Upper lobe of right lung (tissue), 1 donor: ENCODE results near the gene EXOC4. TPM values are rescaled to one million over a fixed set of nuclear protein-coding genes. Genes with fewer than 3 reads are reported as not detected.

Experiments used
- ATAC-seq: fragments of 200-7000 bp; cut with Tn5 transposase; one replicate; pipeline ENCODE4 v1.9.1; 2020; ENCODE audit warnings: mild to moderate bottlenecking, moderate library complexity
- DNase-seq: peaks from one replicate; pipeline ENCODE4 v3.0.0-alpha.2; 2020
- H3K27ac ChIP-seq: fragments of 200-600 bp; one replicate; pipeline ENCODE4 v1.8.0; 2022
- H3K27me3 ChIP-seq: fragments of 200-600 bp; one replicate; pipeline ENCODE4 v1.8.0; 2022; ENCODE audit warnings: mild to moderate bottlenecking
- H3K36me3 ChIP-seq: fragments of 200-600 bp; one replicate; pipeline ENCODE4 v1.8.0; 2022
- H3K4me1 ChIP-seq: fragments of 200-600 bp; one replicate; pipeline ENCODE4 v1.8.0; 2022
- H3K4me3 ChIP-seq: fragments of 200-600 bp; one replicate; pipeline ENCODE4 v1.8.0; 2022; ENCODE audit warnings: mild to moderate bottlenecking
- H3K9me3 ChIP-seq: fragments of 200-600 bp; one replicate; pipeline ENCODE4 v1.8.0; 2022
- CTCF ChIP-seq: fragments of 200-600 bp; IDR thresholded peaks from one replicate; pipeline ENCODE4 v1.8.0; 2022; ENCODE audit warnings: antibody characterized with exemption
- intact Hi-C: fragments of 100-400 bp; cut with DNase I; formaldehyde crosslinking; loops from one replicate; pipeline ENCODE4 v1.11.0; 2022
- total RNA-seq: library from RNA; stranded (reverse); fragmentation: NEBNext Ultra II Directional; extraction: Animal tissue kit (Norgen Biotek cat#: 25700); gene quantifications from one replicate; pipeline ENCODE4 v1.2.1, GENCODE V29; 2021
- donor health status: DM: no; HTN: yes; CAD: no; lungs with severe emphysema.

Gene EXOC4
- total RNA-seq, 1 donor from 2014 or later = 73.5 TPM

- Histone ChIP-seq H3K4me3 (no peak overlapping the region), H3K4me1 (no peaks in the 10 kb centered on the region), H3K27ac (no peak overlapping the region), H3K27me3 (no peaks in the 10 kb centered on the region), H3K9me3 (no peaks in the 10 kb centered on the region), H3K36me3 (no peaks in the 10 kb centered on the region)
- ATAC-seq (no peak), DNase-seq (no peak)
- intact Hi-C loops = no loop called here
- no peak for TF ChIP-seq CTCF
These were observed 275.9 kb downstream of the EXOC4 start for GRCh38 chr7:133528796-133529195.

GRCh38 chr7:133529861-133530260, 277.0 kb downstream of the EXOC4 start:
- Histone ChIP-seq H3K27ac (no peak overlapping the region), H3K9me3 (no peaks in the 10 kb centered on the region), H3K4me3 (no peak overlapping the region), H3K36me3 (no peaks in the 10 kb centered on the region), H3K27me3 (no peaks in the 10 kb centered on the region), H3K4me1 (no peaks in the 10 kb centered on the region)
- no peak for ATAC-seq
- no peak for DNase-seq
- intact Hi-C loops = no loop called here
- TF ChIP-seq CTCF = no peak

GRCh38 chr7:133530682-133531081, 277.8 kb downstream of the EXOC4 start:
- TF ChIP-seq CTCF = no peak
- Histone ChIP-seq H3K27ac (no peak overlapping the region), H3K36me3 (no peaks in the 10 kb centered on the region), H3K4me3 (no peak overlapping the region), H3K4me1 (no peaks in the 10 kb centered on the region), H3K27me3 (no peaks in the 10 kb centered on the region), H3K9me3 (no peaks in the 10 kb centered on the region)
- DNase-seq (no peak), ATAC-seq (no peak)
- intact Hi-C loops = no loop called here

- Histone ChIP-seq H3K4me3 (no peak overlapping the region), H3K27me3 (no peaks in the 10 kb centered on the region), H3K9me3 (no peaks in the 10 kb centered on the region), H3K36me3 (no peaks in the 10 kb centered on the region), H3K27ac (no peak overlapping the region), H3K4me1 (no peaks in the 10 kb centered on the region)
- DNase-seq (no peak), ATAC-seq (no peak)
- no peak for TF ChIP-seq CTCF
- intact Hi-C loops = no loop called here
These were observed 281.9 kb downstream of the EXOC4 start for GRCh38 chr7:133534816-133535215.

- Histone ChIP-seq H3K27ac (no peak overlapping the region), H3K27me3 (no peaks in the 10 kb centered on the region), H3K4me3 (no peak overlapping the region), H3K9me3 (no peaks in the 10 kb centered on the region), H3K4me1 (no peaks in the 10 kb centered on the region), H3K36me3 (no peaks in the 10 kb centered on the region)
- no peak for ATAC-seq
- no peak for TF ChIP-seq CTCF
- intact Hi-C loops = no loop called here
- no peak for DNase-seq
These were observed 282.4 kb downstream of the EXOC4 start for GRCh38 chr7:133535308-133535707.

GRCh38 chr7:133536450-133536849, 283.6 kb downstream of the EXOC4 start:
- Histone ChIP-seq H3K36me3 (no peaks in the 10 kb centered on the region), H3K9me3 (no peaks in the 10 kb centered on the region), H3K27me3 (no peaks in the 10 kb centered on the region), H3K27ac (no peak overlapping the region), H3K4me1 (no peaks in the 10 kb centered on the region), H3K4me3 (no peak overlapping the region)
- TF ChIP-seq CTCF = no peak
- intact Hi-C loops = no loop called here
- DNase-seq (no peak), ATAC-seq (no peak)
